A549 (cell line): Measurements from ENCODE around the gene PTPRA. TPM values are rescaled to one million over a fixed set of nuclear protein-coding genes. Genes with fewer than 3 reads are reported as not detected.
"Not testable (repeated sequence)": the region's sequence is repeated elsewhere in the genome, so short reads cannot be mapped to it uniquely, and the experiment has no call there.

Experiments
- ATAC-seq, 2 experiments: fragments of 200-7000 bp in 1 of 2; fragments of >200 bp in 1 of 2; cut with Nextera tagmentation in 1 of 2; cut with Tn5 transposase in 1 of 2; 3 replicates each; pipeline versions ENCODE4 v1.8.0 to v1.9.1; 2018 to 2020; ENCODE audit warnings: mild to moderate bottlenecking in 1 of 2, moderate library complexity in 1 of 2
- CTCF ChIA-PET: fragments of 300-600 bp; sonication (Branson Sonifier 250); formaldehyde crosslinking; extraction: SDS; loops from one replicate; lab custom pipeline; 2021; ENCODE audit warnings: antibody characterized with exemption, inconsistent platforms; lab: Yijun Ruan, JAX
- POLR2A ChIA-PET: fragments of 350-600 bp; formaldehyde crosslinking; extraction: SDS; loops from one replicate; lab custom pipeline; 2021; ENCODE audit warnings: antibody characterized with exemption, inconsistent platforms; lab: Yijun Ruan, JAX
- DNase-seq, 2 experiments: peaks; one replicate each; pipeline versions ENCODE4 v3.0.0 to v3.0.0-alpha.2; 2011 to 2016; ENCODE audit warnings: low read depth in 1 of 2, low spot score in 1 of 2
- FAIRE-seq: peaks from 2 replicates; lab custom pipeline; 2011; peaks lifted over from hg19 to GRCh38; lab: Jason Lieb, UNC
- H3K27ac ChIP-seq, 2 experiments: fragments of >200 bp; sonication (Bioruptor Twin); formaldehyde crosslinking; 3 replicates each; pipeline ENCODE4 v1.5.1; 2016 to 2017
- H3K4me1 ChIP-seq: fragments of >200 bp; sonication (Bioruptor Twin); formaldehyde crosslinking; 3 replicates; pipeline ENCODE4 v1.6.1; 2016
- H3K4me2 ChIP-seq: fragments of >200 bp; sonication (Bioruptor Twin); formaldehyde crosslinking; 3 replicates; pipeline ENCODE4 v1.6.1; 2016
- H3K4me3 ChIP-seq: fragments of >200 bp; sonication (Bioruptor Twin); formaldehyde crosslinking; 3 replicates; pipeline ENCODE4 v1.5.1; 2016
- H3K9me3 ChIP-seq: fragments of >200 bp; sonication (Bioruptor Twin); formaldehyde crosslinking; 3 replicates; pipeline ENCODE4 v1.6.1; 2016
- ATOH8 ChIP-seq: fragments of 250-450 bp; sonication (Bioruptor Pico); IDR thresholded peaks from 2 replicates; pipeline ENCODE4 v1.5.0; 2020; ENCODE audit warnings: low read depth, mild to moderate bottlenecking, moderate library complexity
- BHLHE40 ChIP-seq: IDR thresholded peaks from 2 replicates; pipeline ENCODE4 v1.6.1; 2012; ENCODE audit warnings: low read depth, low read length, inconsistent platforms
- CBX2 ChIP-seq: fragments of 200-600 bp; sonication (generic); IDR thresholded peaks from 2 replicates; pipeline ENCODE4 v1.6.1; 2016; ENCODE audit warnings: low read depth, mild to moderate bottlenecking, borderline replicate concordance
- CEBPB ChIP-seq, 2 experiments: fragments of >200 bp in 1 of 2; sonication (Bioruptor Twin) in 1 of 2; formaldehyde crosslinking in 1 of 2; IDR thresholded peaks; 2 replicates each; pipeline ENCODE4 v1.6.1; 2012 to 2016
- E2F6 ChIP-seq: IDR thresholded peaks from 2 replicates; pipeline ENCODE4 v1.6.1; 2012; ENCODE audit warnings: low read depth, borderline replicate concordance
- EHF ChIP-seq: fragments of 250-450 bp; sonication (Bioruptor Pico); IDR thresholded peaks from 2 replicates; pipeline ENCODE4 v1.5.0; 2020; ENCODE audit warnings: mild to moderate bottlenecking
- ESRRA ChIP-seq: fragments of 150-350 bp; IDR thresholded peaks from 2 replicates; pipeline ENCODE4 v1.6.1; 2014; ENCODE audit warnings: mild to moderate bottlenecking, low read length, borderline replicate concordance
- FOSL2 ChIP-seq, 2 experiments: fragments of 450-650 bp in 1 of 2; fragments of >200 bp in 1 of 2; sonication (Bioruptor Twin) in 1 of 2; formaldehyde crosslinking; IDR thresholded peaks; 2 replicates each; pipeline versions ENCODE4 v1.5.0 to v1.6.1; 2016 to 2020; ENCODE audit warnings: mild to moderate bottlenecking in 1 of 2, moderate library complexity in 1 of 2
- FOXS1 ChIP-seq: fragments of 250-450 bp; sonication (Bioruptor Pico); IDR thresholded peaks from 2 replicates; pipeline ENCODE4 v1.5.0; 2020; ENCODE audit warnings: mild to moderate bottlenecking, moderate library complexity
- GATA3 ChIP-seq: IDR thresholded peaks from 2 replicates; pipeline ENCODE4 v1.6.1; 2012; ENCODE audit warnings: borderline replicate concordance
- HDAC2 ChIP-seq: fragments of 200-600 bp; sonication (generic); IDR thresholded peaks from 2 replicates; pipeline ENCODE4 v1.6.1; 2016
- HES2 ChIP-seq: fragments of >200 bp; sonication (Bioruptor Twin); formaldehyde crosslinking; IDR thresholded peaks from 2 replicates; pipeline ENCODE4 v1.6.1; 2016
- HEYL ChIP-seq: fragments of 250-450 bp; sonication (Bioruptor Pico); IDR thresholded peaks from 2 replicates; pipeline ENCODE4 v1.8.0; 2021; ENCODE audit warnings: mild to moderate bottlenecking, moderate library complexity
- JUNB ChIP-seq: fragments of >200 bp; sonication (Bioruptor Twin); formaldehyde crosslinking; IDR thresholded peaks from 2 replicates; pipeline ENCODE4 v1.6.1; 2016
- KDM5A ChIP-seq: fragments of 200-600 bp; sonication (generic); IDR thresholded peaks from 2 replicates; pipeline ENCODE4 v1.6.1; 2016; ENCODE audit warnings: antibody characterized with exemption, mild to moderate bottlenecking
- PHF8 ChIP-seq: fragments of 200-600 bp; sonication (generic); IDR thresholded peaks from 2 replicates; pipeline ENCODE4 v1.6.1; 2016; ENCODE audit warnings: low read depth, mild to moderate bottlenecking, antibody characterized with exemption, moderate library complexity, borderline replicate concordance
- RARB ChIP-seq: fragments of 250-450 bp; sonication (Bioruptor Pico); IDR thresholded peaks from 2 replicates; pipeline ENCODE4 v1.8.0; 2021; ENCODE audit warnings: mild to moderate bottlenecking, moderate library complexity
- RCOR1 ChIP-seq: fragments of 150-350 bp; IDR thresholded peaks from 2 replicates; pipeline ENCODE4 v1.6.1; 2014; ENCODE audit warnings: antibody characterized with exemption, low read length, low read depth
- TFCP2L1 ChIP-seq: fragments of 250-450 bp; sonication (Bioruptor Pico); IDR thresholded peaks from 2 replicates; pipeline ENCODE4 v1.5.0; 2021; ENCODE audit warnings: mild to moderate bottlenecking
- TP53 ChIP-seq: fragments of 250-450 bp; sonication (Bioruptor Pico); IDR thresholded peaks from 2 replicates; pipeline ENCODE4 v1.5.0; 2021; ENCODE audit warnings: mild to moderate bottlenecking, moderate library complexity
- WGBS: methylation state at CpG from one replicate; pipeline ENCODE4 v1.1.6; 2017; ENCODE audit errors: missing lambda C conversion rate; 5-methylcytosine and 5-hydroxymethylcytosine counted together
- polyA plus RNA-seq, 4 experiments: library from polyadenylated mRNA; depleted of rRNA in 3 of 4; stranded (reverse); fragments of >200 nt; fragmentation: RNase III in 1 of 4; extraction: RNeasy Plus Mini Kit Qiagen cat#74134 plus additional on column Dnase treatment in 1 of 4; gene quantifications; 2 replicates in 3 of 4; 3 replicates in 1 of 4; pipeline ENCODE4 v1.2.3, GENCODE V29; 2011 to 2017
- TF ChIP-seq, protein P1 (sequence below): fragments of 250-450 bp; sonication (Bioruptor Pico); IDR thresholded peaks from 2 replicates; pipeline ENCODE4 v1.5.0; 2021; ENCODE audit warnings: mild to moderate bottlenecking, moderate library complexity, borderline replicate concordance
- TF ChIP-seq, protein P2 (sequence below): fragments of 150-350 bp; IDR thresholded peaks from 2 replicates; pipeline ENCODE4 v1.6.1; 2014; ENCODE audit warnings: low read depth, mild to moderate bottlenecking, low read length
- TF ChIP-seq, protein P3 (sequence below): IDR thresholded peaks from 2 replicates; pipeline ENCODE4 v1.6.1; 2012

The PTPRA gene
- polyA plus RNA-seq, 2 of the 4 experiments (the other 2 are of a cell fraction), result 29.2 to 83.2 TPM

DNA sequence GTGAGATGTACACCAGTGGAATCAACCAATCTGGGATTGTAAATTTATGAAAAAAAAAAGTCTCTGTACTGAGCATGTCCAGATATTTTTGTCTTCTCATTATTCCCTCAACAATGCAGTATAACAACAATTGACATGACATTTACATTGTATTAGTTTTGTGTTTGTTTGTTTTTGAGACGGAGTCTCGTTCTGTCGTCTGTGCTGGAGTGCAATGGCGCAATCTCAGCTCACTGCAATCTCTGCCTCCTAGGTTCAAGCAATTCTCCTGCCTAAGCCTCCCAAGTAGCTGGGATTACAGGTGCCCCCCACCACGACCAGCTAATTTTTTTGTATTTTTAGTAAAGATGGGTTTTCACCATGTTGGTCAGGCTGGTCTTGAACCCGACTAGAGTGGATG lies 202.0 kb downstream of the PTPRA start:
- H3K9me3 ChIP-seq, POLR2A ChIA-PET, H3K27ac ChIP-seq, ATAC-seq, DNase-seq, H3K4me2 ChIP-seq, H3K4me1 ChIP-seq, FAIRE-seq, H3K4me3 ChIP-seq: not testable (repeated sequence)
- 68% methylated on average over 6 of the region's 6 CpGs for WGBS
- TF ChIP-seq CEBPB (IDR thresholded peaks at IDR 0.05), result peak in 1 of 2 experiments; percentile 43; a peak in 1 of 4 replicates
- CTCF ChIA-PET, result interaction anchor here (0.6 to 6.4 kb wide), 6 partner anchors 10 to 232 kb away, joined by 3 to 45 read pairs (median 3); no protein-coding TSS in a partner anchor

DNA sequence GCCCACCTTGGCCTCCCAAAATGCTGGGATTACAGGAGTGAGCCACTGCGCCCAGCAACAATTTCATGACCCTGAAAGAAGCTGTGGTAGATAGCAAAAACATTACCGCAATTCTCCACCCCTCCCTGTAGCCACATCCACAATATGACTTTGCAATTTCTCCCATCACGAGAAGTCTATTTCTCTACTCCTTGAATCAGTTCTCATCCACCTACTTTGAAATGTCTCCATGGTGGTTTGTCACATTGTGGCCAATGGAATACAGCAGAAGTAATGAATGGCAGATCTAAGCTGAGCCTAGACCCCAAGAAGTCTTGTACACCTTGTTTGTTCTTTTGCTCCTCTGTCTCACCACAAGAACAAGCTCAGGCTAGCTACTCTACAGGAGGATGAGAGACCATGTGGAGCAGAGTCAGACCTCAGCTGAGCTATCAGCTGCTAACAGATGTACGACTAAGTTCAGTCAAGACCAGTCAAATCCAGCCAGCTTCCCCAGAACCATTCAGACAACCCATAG lies 204.4 kb downstream of the PTPRA start:
- ChIA-PET CTCF (interaction anchor here (0.7 to 6.4 kb wide), 12 partner anchors 9 to 238 kb away, joined by 3 to 45 read pairs (median 5); no protein-coding TSS in a partner anchor), POLR2A (no interaction called here)
- Histone ChIP-seq H3K27ac (no peak overlapping the region), H3K4me3 (no peak overlapping the region), H3K4me2 (no peak overlapping the region), H3K4me1 (peaks cover 14% of the 10 kb centered on the region), H3K9me3 (no peaks in the 10 kb centered on the region)
- no peak for ATAC-seq
- 75% methylated on average over 4 of the region's 4 CpGs for WGBS
- DNase-seq, result no peak
- peak; percentile 63 for FAIRE-seq
- TF ChIP-seq, protein P1, sequence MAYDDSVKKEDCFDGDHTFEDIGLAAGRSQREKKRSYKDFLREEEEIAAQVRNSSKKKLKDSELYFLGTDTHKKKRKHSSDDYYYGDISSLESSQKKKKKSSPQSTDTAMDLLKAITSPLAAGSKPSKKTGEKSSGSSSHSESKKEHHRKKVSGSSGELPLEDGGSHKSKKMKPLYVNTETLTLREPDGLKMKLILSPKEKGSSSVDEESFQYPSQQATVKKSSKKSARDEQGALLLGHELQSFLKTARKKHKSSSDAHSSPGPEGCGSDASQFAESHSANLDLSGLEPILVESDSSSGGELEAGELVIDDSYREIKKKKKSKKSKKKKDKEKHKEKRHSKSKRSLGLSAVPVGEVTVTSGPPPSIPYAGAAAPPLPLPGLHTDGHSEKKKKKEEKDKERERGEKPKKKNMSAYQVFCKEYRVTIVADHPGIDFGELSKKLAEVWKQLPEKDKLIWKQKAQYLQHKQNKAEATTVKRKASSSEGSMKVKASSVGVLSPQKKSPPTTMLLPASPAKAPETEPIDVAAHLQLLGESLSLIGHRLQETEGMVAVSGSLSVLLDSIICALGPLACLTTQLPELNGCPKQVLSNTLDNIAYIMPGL, result no peak
- TF ChIP-seq RCOR1 (no peak), RARB (CRISPR knock-in tag) (no peak), HDAC2 (no peak), BHLHE40 (no peak), HEYL (CRISPR knock-in tag) (no peak), GATA3 (no peak), HES2 (no peak), E2F6 (no peak)

- FAIRE-seq, result no peak
- WGBS, result 37% methylated on average over 6 of the region's 6 CpGs
These were observed 207.7 kb downstream of the PTPRA start for GRCh38 chr20:3080939-3081388.

DNA sequence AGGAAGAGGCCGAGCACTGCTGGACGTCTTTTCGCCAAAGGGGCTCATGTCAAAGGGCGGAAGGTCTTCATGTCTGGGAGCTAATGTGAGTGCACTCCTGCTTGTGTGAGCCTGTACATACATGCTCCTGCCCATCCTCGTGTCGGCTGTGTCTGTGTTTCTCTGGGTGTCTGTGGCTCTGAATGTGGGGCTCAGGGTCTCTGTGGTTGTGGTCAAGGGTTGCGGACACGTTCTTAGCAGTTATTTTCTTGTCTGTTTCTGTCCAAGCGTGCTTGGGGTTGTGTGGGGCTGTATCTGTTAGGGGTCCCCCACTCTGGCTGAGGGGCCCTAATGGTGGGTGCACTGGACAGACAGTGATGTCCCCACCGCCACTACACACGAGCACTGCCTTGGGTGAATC lies 208.4 kb downstream of the PTPRA start:
- CTCF ChIA-PET, result interaction anchor here (0.8 kb wide), 1 partner anchor 32 kb away, joined by 3 read pairs; no protein-coding TSS in a partner anchor
- TF ChIP-seq CBX2, result no peak
- TF ChIP-seq, protein P2, sequence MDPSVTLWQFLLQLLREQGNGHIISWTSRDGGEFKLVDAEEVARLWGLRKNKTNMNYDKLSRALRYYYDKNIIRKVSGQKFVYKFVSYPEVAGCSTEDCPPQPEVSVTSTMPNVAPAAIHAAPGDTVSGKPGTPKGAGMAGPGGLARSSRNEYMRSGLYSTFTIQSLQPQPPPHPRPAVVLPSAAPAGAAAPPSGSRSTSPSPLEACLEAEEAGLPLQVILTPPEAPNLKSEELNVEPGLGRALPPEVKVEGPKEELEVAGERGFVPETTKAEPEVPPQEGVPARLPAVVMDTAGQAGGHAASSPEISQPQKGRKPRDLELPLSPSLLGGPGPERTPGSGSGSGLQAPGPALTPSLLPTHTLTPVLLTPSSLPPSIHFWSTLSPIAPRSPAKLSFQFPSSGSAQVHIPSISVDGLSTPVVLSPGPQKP, result no peak
- TF ChIP-seq ATOH8 (CRISPR knock-in tag), result no peak
- TF ChIP-seq, protein P3, sequence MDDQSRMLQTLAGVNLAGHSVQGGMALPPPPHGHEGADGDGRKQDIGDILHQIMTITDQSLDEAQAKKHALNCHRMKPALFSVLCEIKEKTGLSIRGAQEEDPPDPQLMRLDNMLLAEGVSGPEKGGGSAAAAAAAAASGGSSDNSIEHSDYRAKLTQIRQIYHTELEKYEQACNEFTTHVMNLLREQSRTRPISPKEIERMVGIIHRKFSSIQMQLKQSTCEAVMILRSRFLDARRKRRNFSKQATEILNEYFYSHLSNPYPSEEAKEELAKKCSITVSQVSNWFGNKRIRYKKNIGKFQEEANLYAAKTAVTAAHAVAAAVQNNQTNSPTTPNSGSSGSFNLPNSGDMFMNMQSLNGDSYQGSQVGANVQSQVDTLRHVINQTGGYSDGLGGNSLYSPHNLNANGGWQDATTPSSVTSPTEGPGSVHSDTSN, result no peak
- no peak for TF ChIP-seq FOXS1 (CRISPR knock-in tag)
- TF ChIP-seq EHF (CRISPR knock-in tag), result no peak
- no peak for TF ChIP-seq PHF8
- TF ChIP-seq, protein P1, result no peak
- no peak for TF ChIP-seq RARB (CRISPR knock-in tag)
- no peak for TF ChIP-seq TFCP2L1 (CRISPR knock-in tag)
- no peak for TF ChIP-seq JUNB

More at GRCh38 chr20:3080939-3081388, 207.7 kb downstream of the PTPRA start:
- ChIA-PET POLR2A (no interaction called here), CTCF (interaction anchor here (0.8 kb wide), 1 partner anchor 31 kb away, joined by 3 read pairs; no protein-coding TSS in a partner anchor)
- TF ChIP-seq TP53 (no peak), ESRRA (0 out of 2 replicates have a peak, but pooled peaks have one; percentile 3), FOSL2 (IDR thresholded peaks at IDR 0.05) (no peak), FOSL2 (CRISPR knock-in tag; IDR thresholded peaks at IDR 0.05) (0 out of 2 replicates have a peak, but pooled peaks have one; percentile 3), KDM5A (no peak)
- peak overlapping the region in 1 of 2 experiments; percentile 55; a peak in 3 of 6 replicates for H3K27ac ChIP-seq
- DNase-seq, result peak in 1 of 2 experiments; percentile 41
- H3K4me2 ChIP-seq, result peak overlapping the region; percentile 46
- H3K4me3 ChIP-seq, result no peak overlapping the region
- H3K9me3 ChIP-seq, result no peaks in the 10 kb centered on the region
- ATAC-seq, result peak; percentile 54 to 79
- H3K4me1 ChIP-seq, result peaks cover 19% of the 10 kb centered on the region

More for the DNA sequence above, 208.4 kb downstream of the PTPRA start:
- WGBS, result 89% methylated on average over 11 of the region's 11 CpGs
- Histone ChIP-seq H3K27ac (peak overlapping the region in 1 of 2 experiments; percentile 55; a peak in 2 of 6 replicates), H3K4me3 (no peak overlapping the region), H3K9me3 (no peaks in the 10 kb centered on the region), H3K4me2 (peak overlapping the region; percentile 46; the same call in 2 of the 3 replicates), H3K4me1 (peaks cover 19% of the 10 kb centered on the region)
- FAIRE-seq (no peak), DNase-seq (no peak), ATAC-seq (peak in 1 of 2 experiments; percentile 10; a peak in 3 of 6 replicates)
- POLR2A ChIA-PET, result no interaction called here
